ENCODE measurements around the gene STAMBPL1.

The STAMBPL1 gene

DNA sequence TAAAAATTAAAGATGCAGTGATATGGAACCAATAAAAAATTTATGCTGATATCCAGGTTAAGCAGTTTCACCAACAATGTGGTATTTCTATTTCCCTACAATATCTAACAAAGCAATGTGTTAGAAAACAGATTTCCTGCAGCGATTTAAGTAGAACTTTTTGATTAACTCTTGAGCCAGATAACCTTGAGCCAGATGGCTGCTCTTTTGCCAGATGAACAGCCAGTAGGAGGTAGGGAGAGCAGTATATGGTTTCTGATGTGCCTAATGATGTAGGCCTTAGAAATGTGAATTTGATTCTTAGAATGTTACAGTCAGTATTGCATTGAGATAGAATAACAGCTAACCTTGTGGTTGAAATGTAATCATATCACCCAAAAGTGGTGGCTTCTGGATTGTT lies 31.1 kb downstream of the STAMBPL1 start:
- Histone ChIP-seq H3K4me2 (ENCODE audit: low read length) (no peak overlapping the region), H3K4me3 (ENCODE audit: low read length) (no peak overlapping the region), H3K27ac (ENCODE audit: low read length) (no peak overlapping the region), H3K4me1 (ENCODE audit: low read length) (no peaks in the 10 kb centered on the region), H4K20me1 (ENCODE audit: insufficient read depth, low read length) (no peaks in the 10 kb centered on the region), H3K9me3 (ENCODE audit: insufficient read depth, low read length) (no peaks in the 10 kb centered on the region), H3K9ac (ENCODE audit: low read length) (no peak overlapping the region), H3K36me3 (replicated peaks; ENCODE audit: low read depth, low read length) (peaks cover 3% of the 10 kb centered on the region), H2AFZ (ENCODE audit: low read depth, low read length) (no peak overlapping the region), H3K79me2 (ENCODE audit: low read length) (no peaks in the 10 kb centered on the region), H3K27me3 (ENCODE audit: low read depth, low read length) (no peaks in the 10 kb centered on the region)
- no peak for TF ChIP-seq EZH2phosphoT487 (IDR thresholded peaks at IDR 0.05; ENCODE audit: low read depth)
- TF ChIP-seq CTCF (IDR thresholded peaks at IDR 0.05; ENCODE audit: low read depth, low read length): no peak

GRCh38 chr10:88911851-88912250 lies 31.8 kb downstream of the STAMBPL1 start:
- Histone ChIP-seq H3K4me3 (ENCODE audit: low read length) (no peak overlapping the region), H3K9me3 (ENCODE audit: insufficient read depth, low read length) (no peaks in the 10 kb centered on the region), H2AFZ (ENCODE audit: low read depth, low read length) (no peak overlapping the region), H3K36me3 (replicated peaks; ENCODE audit: low read depth, low read length) (peaks cover 4% of the 10 kb centered on the region), H3K4me1 (ENCODE audit: low read length) (no peaks in the 10 kb centered on the region), H3K27ac (ENCODE audit: low read length) (no peak overlapping the region), H3K4me2 (ENCODE audit: low read length) (no peak overlapping the region), H4K20me1 (ENCODE audit: insufficient read depth, low read length) (no peaks in the 10 kb centered on the region), H3K9ac (ENCODE audit: low read length) (no peak overlapping the region), H3K79me2 (ENCODE audit: low read length) (no peaks in the 10 kb centered on the region), H3K27me3 (ENCODE audit: low read depth, low read length) (no peaks in the 10 kb centered on the region)
- no peak for TF ChIP-seq EZH2phosphoT487 (IDR thresholded peaks at IDR 0.05; ENCODE audit: low read depth)
- TF ChIP-seq CTCF (IDR thresholded peaks at IDR 0.05; ENCODE audit: low read depth, low read length): no peak

GRCh38 chr10:88913127-88913526 lies 33.1 kb downstream of the STAMBPL1 start:
- Histone ChIP-seq H3K4me1 (ENCODE audit: low read length) (no peaks in the 10 kb centered on the region), H3K4me2 (ENCODE audit: low read length) (no peak overlapping the region), H3K27me3 (ENCODE audit: low read depth, low read length) (no peaks in the 10 kb centered on the region), H3K36me3 (replicated peaks; ENCODE audit: low read depth, low read length) (peaks cover 8% of the 10 kb centered on the region), H3K4me3 (ENCODE audit: low read length) (no peak overlapping the region), H3K9me3 (ENCODE audit: insufficient read depth, low read length) (no peaks in the 10 kb centered on the region), H3K27ac (ENCODE audit: low read length) (no peak overlapping the region), H3K9ac (ENCODE audit: low read length) (no peak overlapping the region), H4K20me1 (ENCODE audit: insufficient read depth, low read length) (no peaks in the 10 kb centered on the region), H3K79me2 (ENCODE audit: low read length) (no peaks in the 10 kb centered on the region), H2AFZ (ENCODE audit: low read depth, low read length) (no peak overlapping the region)
- TF ChIP-seq EZH2phosphoT487 (IDR thresholded peaks at IDR 0.05; ENCODE audit: low read depth) (no peak), CTCF (IDR thresholded peaks at IDR 0.05; ENCODE audit: low read depth, low read length) (no peak)

- TF ChIP-seq EZH2phosphoT487 (IDR thresholded peaks at IDR 0.05; ENCODE audit: low read depth) (no peak), CTCF (IDR thresholded peaks at IDR 0.05; ENCODE audit: low read depth, low read length) (no peak)
- no peaks in the 10 kb centered on the region for H3K79me2 ChIP-seq (ENCODE audit: low read length)
- no peaks in the 10 kb centered on the region for H4K20me1 ChIP-seq (ENCODE audit: insufficient read depth, low read length)
- H3K9ac ChIP-seq (ENCODE audit: low read length): no peak overlapping the region
- H3K27ac ChIP-seq (ENCODE audit: low read length): no peak overlapping the region
- H2AFZ ChIP-seq (ENCODE audit: low read depth, low read length): no peak overlapping the region
- peaks cover 11% of the 10 kb centered on the region for H3K36me3 ChIP-seq (replicated peaks; ENCODE audit: low read depth, low read length)
- no peaks in the 10 kb centered on the region for H3K9me3 ChIP-seq (ENCODE audit: insufficient read depth, low read length)
- H3K4me2 ChIP-seq (ENCODE audit: low read length): no peak overlapping the region
- no peaks in the 10 kb centered on the region for H3K27me3 ChIP-seq (ENCODE audit: low read depth, low read length)
- no peaks in the 10 kb centered on the region for H3K4me1 ChIP-seq (ENCODE audit: low read length)
- H3K4me3 ChIP-seq (ENCODE audit: low read length): no peak overlapping the region
Measured at GRCh38 chr10:88913788-88914187, 33.7 kb downstream of the STAMBPL1 start.

Measured in OCI-LY3 (cell line).